ENCODE measurements around the gene TCF7. TPM values are rescaled to one million over a fixed set of nuclear protein-coding genes. Genes with fewer than 3 reads are reported as not detected.

TCF7 gene
- total RNA-seq, 1 donor from 2014 or later, result 0.55 TPM

GRCh38 chr5:134118212-134118835, 3.8 kb downstream of the TCF7 start:
- Mint-ChIP-seq H3K9me3 (ENCODE audit: low read depth) (no peaks in the 10 kb centered on the region), H3K27me3 (ENCODE audit: low read depth) (peaks cover 6% of the 10 kb centered on the region), H3K4me3 (ENCODE audit: unreplicated experiment) (no peak overlapping the region), H3K36me3 (ENCODE audit: low read depth) (peaks cover 2% of the 10 kb centered on the region), H3K27ac (ENCODE audit: unreplicated experiment) (no peak overlapping the region), H3K4me1 (ENCODE audit: low read depth) (peaks cover 7% of the 10 kb centered on the region)
- no peak for DNase-seq (ENCODE audit: low spot score)
- TF ChIP-seq CTCF (IDR thresholded peaks at IDR 0.05), result no peak

- no peak for TF ChIP-seq CTCF (IDR thresholded peaks at IDR 0.05)
- no peak for DNase-seq (ENCODE audit: low spot score)
- Mint-ChIP-seq H3K9me3 (ENCODE audit: low read depth) (no peaks in the 10 kb centered on the region), H3K4me1 (ENCODE audit: low read depth) (peaks cover 2% of the 10 kb centered on the region), H3K4me3 (ENCODE audit: unreplicated experiment) (no peak overlapping the region), H3K27me3 (ENCODE audit: low read depth) (peaks cover 6% of the 10 kb centered on the region), H3K27ac (ENCODE audit: unreplicated experiment) (no peak overlapping the region), H3K36me3 (ENCODE audit: low read depth) (peaks cover 2% of the 10 kb centered on the region)
Measured at GRCh38 chr5:134119720-134120119, 5.2 kb downstream of the TCF7 start.

- H3K4me1 Mint-ChIP-seq (ENCODE audit: low read depth), result peaks cover 11% of the 10 kb centered on the region
Measured at GRCh38 chr5:134120386-134121138, 6.1 kb downstream of the TCF7 start.

GRCh38 chr5:134122530-134122929, 8.0 kb downstream of the TCF7 start:
- no peak for TF ChIP-seq CTCF (IDR thresholded peaks at IDR 0.05)
- peaks cover 22% of the 10 kb centered on the region for H3K4me1 Mint-ChIP-seq (ENCODE audit: low read depth)
- no peak for DNase-seq (ENCODE audit: low spot score)
- H3K36me3 Mint-ChIP-seq (ENCODE audit: low read depth), result peaks cover 2% of the 10 kb centered on the region
- H3K27ac Mint-ChIP-seq (ENCODE audit: unreplicated experiment), result no peak overlapping the region
- no peak overlapping the region for H3K4me3 Mint-ChIP-seq (ENCODE audit: unreplicated experiment)
- peaks cover 6% of the 10 kb centered on the region for H3K27me3 Mint-ChIP-seq (ENCODE audit: low read depth)
- no peaks in the 10 kb centered on the region for H3K9me3 Mint-ChIP-seq (ENCODE audit: low read depth)

More at GRCh38 chr5:134120386-134121138, 6.1 kb downstream of the TCF7 start:
- peaks cover 2% of the 10 kb centered on the region for H3K36me3 Mint-ChIP-seq (ENCODE audit: low read depth)
- H3K27me3 Mint-ChIP-seq (ENCODE audit: low read depth), result peaks cover 6% of the 10 kb centered on the region
- H3K4me3 Mint-ChIP-seq (ENCODE audit: unreplicated experiment), result no peak overlapping the region
- DNase-seq (ENCODE audit: low spot score), result no peak
- no peaks in the 10 kb centered on the region for H3K9me3 Mint-ChIP-seq (ENCODE audit: low read depth)
- TF ChIP-seq CTCF (IDR thresholded peaks at IDR 0.05), result no peak
- H3K27ac Mint-ChIP-seq (ENCODE audit: unreplicated experiment), result peak overlapping the region; percentile 17

GRCh38 chr5:134123360-134123759, 8.9 kb downstream of the TCF7 start:
- Mint-ChIP-seq H3K4me3 (ENCODE audit: unreplicated experiment) (no peak overlapping the region), H3K4me1 (ENCODE audit: low read depth) (peaks cover 30% of the 10 kb centered on the region), H3K36me3 (ENCODE audit: low read depth) (peaks cover 2% of the 10 kb centered on the region), H3K27me3 (ENCODE audit: low read depth) (peaks cover 6% of the 10 kb centered on the region), H3K27ac (ENCODE audit: unreplicated experiment) (peak overlapping the region; percentile 22), H3K9me3 (ENCODE audit: low read depth) (no peaks in the 10 kb centered on the region)
- DNase-seq (ENCODE audit: low spot score), result no peak
- no peak for TF ChIP-seq CTCF (IDR thresholded peaks at IDR 0.05)
